Esophagus muscularis mucosa (tissue), 4 donors: ENCODE measurements around the gene PRKD2. TPM values are rescaled to one million over a fixed set of nuclear protein-coding genes. Genes with fewer than 3 reads are reported as not detected.

ENCODE experiments used
- DNase-seq: peaks from one replicate; pipeline ENCODE4 v3.0.0-alpha.2; 2017; ENCODE audit errors: extremely low spot score
- H3K27ac ChIP-seq, 4 donors: fragments of 200-600 bp; sonication (generic); replicated peaks in 1 of 4; 1 replicate in 3 of 4; 2 replicates in 1 of 4; pipeline ENCODE4 v1.5.1; 2016 to 2019; ENCODE audit warnings: mild to moderate bottlenecking in 1 of 4
- H3K27me3 ChIP-seq, 4 donors: fragments of 200-600 bp; sonication (generic); one replicate each; pipeline versions ENCODE4 v1.5.1 to v1.6.0; 2016 to 2019
- H3K36me3 ChIP-seq, 4 donors: fragments of 200-600 bp; sonication (generic); one replicate each; pipeline ENCODE4 v1.5.1; 2016 to 2019
- H3K4me1 ChIP-seq, 4 donors: fragments of 200-600 bp; sonication (generic); one replicate each; pipeline ENCODE4 v1.5.1; 2016 to 2019
- H3K4me3 ChIP-seq, 4 donors: fragments of 200-600 bp; sonication (generic); 1 replicate in 2 of 4; 2 replicates in 2 of 4; pipeline ENCODE4 v1.5.1; 2016 to 2019; ENCODE audit warnings: mild to moderate bottlenecking in 4 of 4, moderate library complexity in 1 of 4
- H3K9me3 ChIP-seq, 4 donors: fragments of 200-600 bp; sonication (generic); 1 replicate in 3 of 4; 2 replicates in 1 of 4; pipeline ENCODE4 v1.5.1; 2016 to 2019
- EP300 ChIP-seq: sonication (generic); formaldehyde crosslinking; IDR thresholded peaks from one replicate; pipeline ENCODE4 v1.6.1; 2017; ENCODE audit warnings: antibody characterized with exemption
- POLR2AphosphoS5 ChIP-seq, 2 donors: sonication (generic); formaldehyde crosslinking; IDR thresholded peaks; one replicate each; pipeline ENCODE4 v1.6.1; 2017; ENCODE audit warnings: antibody characterized with exemption in 2 of 2
- WGBS: methylation state at CpG from one replicate; pipeline ENCODE4 v1.1.5; 2018; 5-methylcytosine and 5-hydroxymethylcytosine counted together
- intact Hi-C: fragments of 100-400 bp; cut with DNase I; formaldehyde crosslinking; loops from one replicate; pipeline ENCODE4 v1.15.1; 2023
- small RNA-seq, 3 donors: library from RNA; depleted of rRNA; stranded (forward); fragments of <200 nt; gene quantifications; one replicate each; pipeline ENCODE3, GENCODE V24; 2016
- total RNA-seq, 4 donors: library from RNA; depleted of rRNA; stranded (reverse); fragments of >200 nt; gene quantifications; one replicate each; pipeline versions ENCODE4 v1.1.0 to v1.2.1, GENCODE V29; 2016
- TF ChIP-seq, protein P1 (sequence below), 3 experiments: fragments of 200-600 bp in 2 of 3; fragments of 450-650 bp in 1 of 3; sonication (generic) in 2 of 3; IDR thresholded peaks; one replicate each; pipeline ENCODE4 v1.5.1; 2017 to 2019; ENCODE audit warnings: antibody characterized with exemption in 3 of 3, mild to moderate bottlenecking in 2 of 3, moderate library complexity in 1 of 3

PRKD2 gene
- total RNA-seq, 4 donors from 2014 or later = 12.8 to 33.3 (median 22.4) TPM

DNA sequence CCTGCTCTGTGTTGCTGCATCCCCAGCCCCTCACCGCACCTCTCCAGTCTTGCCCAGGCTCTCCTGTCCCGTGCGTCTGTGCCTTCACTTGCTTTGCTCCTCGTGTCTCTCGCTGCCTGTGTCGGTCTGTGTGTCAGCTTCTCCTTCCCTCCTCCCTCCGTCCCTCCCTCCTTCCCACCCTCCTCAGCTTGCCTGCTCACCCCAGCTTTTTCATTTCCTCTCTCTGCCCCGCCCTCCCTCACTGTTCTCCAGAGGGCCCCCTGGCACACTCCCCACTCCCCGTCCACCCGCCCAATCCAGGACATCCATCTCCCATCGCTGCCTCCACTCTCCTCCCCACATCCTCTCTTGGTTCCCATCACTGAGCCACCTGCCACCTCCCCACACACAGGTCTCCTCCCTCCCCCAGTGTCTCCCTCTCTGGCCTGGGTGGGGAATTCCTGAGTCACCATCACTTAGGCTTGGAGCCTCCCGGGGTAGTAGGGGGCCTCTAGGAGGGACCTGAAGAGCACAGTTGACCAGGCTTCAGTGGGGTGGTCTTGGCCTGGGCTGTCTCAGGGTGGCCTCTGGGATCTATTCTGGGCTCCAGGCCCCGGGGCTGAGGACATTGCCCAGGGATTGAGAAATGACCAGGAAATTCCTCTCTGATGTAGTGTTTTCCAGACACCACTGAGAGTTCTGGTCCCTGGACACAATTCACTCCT, 91.8 kb downstream of the PRKD2 start, which contains the start of gene PTGIR:
Gene PTGIR (minus strand): TSS at position 132 of the 704 bp plus-strand sequence. CDS start 864 bp downstream, outside the sequence.
- Histone ChIP-seq H3K4me3 (peak within 1 kb of the TSS; percentile 19 to 48 (median 28)), H3K27me3 (no peaks in the 10 kb centered on the region), H3K4me1 (peaks cover 31 to 70% (median 65%) of the 10 kb centered on the region in 4 donors), H3K36me3 (no peaks in the 10 kb centered on the region), H3K9me3 (no peaks in the 10 kb centered on the region), H3K27ac (peak within 1 kb of the TSS; percentile 71 to 85 (median 80))
- TF ChIP-seq POLR2AphosphoS5 (IDR thresholded peaks at IDR 0.05) = peak; percentile 15 to 69
- peak; percentile 32 for TF ChIP-seq EP300
- TF ChIP-seq, protein P1, sequence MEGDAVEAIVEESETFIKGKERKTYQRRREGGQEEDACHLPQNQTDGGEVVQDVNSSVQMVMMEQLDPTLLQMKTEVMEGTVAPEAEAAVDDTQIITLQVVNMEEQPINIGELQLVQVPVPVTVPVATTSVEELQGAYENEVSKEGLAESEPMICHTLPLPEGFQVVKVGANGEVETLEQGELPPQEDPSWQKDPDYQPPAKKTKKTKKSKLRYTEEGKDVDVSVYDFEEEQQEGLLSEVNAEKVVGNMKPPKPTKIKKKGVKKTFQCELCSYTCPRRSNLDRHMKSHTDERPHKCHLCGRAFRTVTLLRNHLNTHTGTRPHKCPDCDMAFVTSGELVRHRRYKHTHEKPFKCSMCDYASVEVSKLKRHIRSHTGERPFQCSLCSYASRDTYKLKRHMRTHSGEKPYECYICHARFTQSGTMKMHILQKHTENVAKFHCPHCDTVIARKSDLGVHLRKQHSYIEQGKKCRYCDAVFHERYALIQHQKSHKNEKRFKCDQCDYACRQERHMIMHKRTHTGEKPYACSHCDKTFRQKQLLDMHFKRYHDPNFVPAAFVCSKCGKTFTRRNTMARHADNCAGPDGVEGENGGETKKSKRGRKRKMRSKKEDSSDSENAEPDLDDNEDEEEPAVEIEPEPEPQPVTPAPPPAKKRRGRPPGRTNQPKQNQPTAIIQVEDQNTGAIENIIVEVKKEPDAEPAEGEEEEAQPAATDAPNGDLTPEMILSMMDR (IDR thresholded peaks at IDR 0.05) = no peak
- peak; percentile 95 for DNase-seq
- intact Hi-C loops = no loop called here
- 31% methylated on average over 13 of the region's 13 CpGs for WGBS

Small RNAs within 50 kb of the gene (small RNA-seq; reads per million reads assigned to genes)
- gene MIR320E (0.08 to 0.74 (median 0.51) reads per million in 3 donors), gene RF00019 (0 reads per million in 3 donors), gene RN7SL364P (0 to 0.08 (median 0) reads per million in 3 donors)

Other genes with a start within 250 kb of the PRKD2 start
- 1 to 10 TPM; 1.4 to 5.3 (median 2.5) TPM for gene PNMA8A, start 245.6 kb downstream of the PRKD2 start, total RNA-seq
- 1 to 10 TPM; 1.5 to 3.3 (median 1.6) TPM for gene PNMA8B, start 221.2 kb downstream of the PRKD2 start, total RNA-seq
- gene CALM3, start 115.8 kb downstream of the PRKD2 start, total RNA-seq = 100 to 1,000 TPM; 114 to 155 (median 129) TPM
- 1 to 10 TPM; 5.9 to 9.1 (median 7.1) TPM for gene PTGIR, start 92.0 kb downstream of the PRKD2 start, total RNA-seq
- gene GNG8, start 80.9 kb downstream of the PRKD2 start, total RNA-seq = not detected
- gene DACT3, start 55.9 kb downstream of the PRKD2 start, total RNA-seq = 100 to 1,000 TPM in 1 of 4 donors, 10 to 100 TPM in 3; 46.7 to 119 (median 65.1) TPM
- gene FKRP, start 28.9 kb upstream of the PRKD2 start, total RNA-seq = 10 to 100 TPM; 22.4 to 30.3 (median 26.5) TPM
- 100 to 1,000 TPM in 2 of 4 donors, 10 to 100 TPM in 2; 85.2 to 119 (median 101) TPM for gene STRN4, start 29.3 kb upstream of the PRKD2 start, total RNA-seq
- 10 to 100 TPM; 42.8 to 93.6 (median 66.7) TPM for gene SLC1A5, start 71.5 kb upstream of the PRKD2 start, total RNA-seq
- 10 to 100 TPM; 63.5 to 88.9 (median 74.5) TPM for gene AP2S1, start 133.7 kb upstream of the PRKD2 start, total RNA-seq
- 10 to 100 TPM; 49.7 to 94.5 (median 77.7) TPM for gene ARHGAP35, start 143.9 kb upstream of the PRKD2 start, total RNA-seq